GM10248 (cell line): Measurements from ENCODE around the gene CFAP77.

Experiments
- CTCF ChIA-PET: fragments of 300-600 bp; sonication (Branson Sonifier 250); formaldehyde crosslinking; extraction: SDS; loops from one replicate; lab custom pipeline; 2021; ENCODE audit warnings: antibody characterized with exemption; lab: Yijun Ruan, JAX
- POLR2A ChIA-PET: fragments of 350-650 bp; sonication (Branson Sonifier 250); formaldehyde crosslinking; extraction: SDS; loops from one replicate; lab custom pipeline; 2020; ENCODE audit warnings: antibody characterized with exemption; lab: Yijun Ruan, JAX
- DNase-seq: peaks from one replicate; pipeline ENCODE4 v3.0.0; 2012; ENCODE audit errors: extremely low spot score
- CTCF ChIP-seq: IDR thresholded peaks from 2 replicates; pipeline ENCODE4 v1.5.1; 2012; ENCODE audit warnings: mild to moderate bottlenecking, low read depth; ENCODE audit errors: extremely low read depth, missing control alignments, control extremely low read depth

Gene CFAP77

DNA sequence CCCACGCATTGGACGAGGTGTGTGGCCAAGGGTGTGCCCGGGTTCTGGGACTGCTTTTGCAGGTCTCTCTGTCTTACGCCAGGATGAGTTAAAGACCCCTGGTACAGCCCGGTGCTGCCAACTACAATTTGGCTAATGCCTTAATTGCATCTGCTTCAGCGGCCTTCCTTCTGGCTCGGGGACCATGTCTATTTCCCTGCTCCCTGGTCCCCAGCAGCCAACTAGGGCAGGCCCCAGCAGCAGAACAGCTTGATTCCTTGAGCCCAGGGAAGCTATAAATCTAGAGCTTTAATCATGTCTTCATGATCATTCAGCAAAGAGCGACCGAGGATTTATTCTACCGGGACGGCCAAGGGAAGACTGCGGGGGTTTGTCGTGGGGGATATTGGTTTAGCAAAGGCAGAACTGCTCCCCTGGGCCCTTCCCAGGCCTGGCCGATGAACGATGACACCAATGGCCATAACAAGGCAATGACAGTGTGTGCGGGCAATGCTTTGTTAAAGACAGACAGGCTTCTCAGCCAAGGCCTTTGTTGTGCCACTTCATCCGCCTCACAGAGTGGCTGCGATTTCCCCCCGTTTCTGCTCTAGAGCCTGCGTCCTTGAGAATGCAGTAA lies 51.4 kb downstream of the CFAP77 start:
- no peak for DNase-seq
- POLR2A ChIA-PET: no interaction called here
- CTCF ChIA-PET: no interaction called here
- no peak for TF ChIP-seq CTCF

- TF ChIP-seq CTCF: no peak
- POLR2A ChIA-PET: no interaction called here
- DNase-seq: no peak
- CTCF ChIA-PET: no interaction called here
Measured at GRCh38 chr9:132461971-132462370, 52.0 kb downstream of the CFAP77 start.

DNA sequence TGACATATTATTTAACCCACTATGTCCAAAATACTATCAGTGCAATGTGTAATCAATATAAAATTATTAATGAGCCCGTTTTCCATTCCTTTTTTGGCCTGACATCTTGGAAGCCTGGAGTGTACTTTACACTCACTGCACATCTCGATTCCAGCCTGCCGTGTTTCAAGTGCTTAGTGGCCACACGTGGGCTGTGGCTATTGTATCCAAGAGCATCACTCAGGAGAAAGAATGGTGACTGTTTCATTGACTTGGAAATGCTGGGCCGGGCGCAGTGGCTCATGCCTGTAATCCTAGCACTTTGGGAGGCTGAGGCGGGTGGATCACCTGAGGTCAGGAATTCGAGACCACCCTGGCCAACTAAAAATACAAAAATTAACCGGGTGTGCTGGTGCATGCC lies 54.5 kb downstream of the CFAP77 start:
- no peak for TF ChIP-seq CTCF
- ChIA-PET CTCF (no interaction called here), POLR2A (no interaction called here)
- no peak for DNase-seq

GRCh38 chr9:132465131-132465635 lies 55.2 kb downstream of the CFAP77 start:
- no peak for TF ChIP-seq CTCF
- ChIA-PET POLR2A (no interaction called here), CTCF (no interaction called here)
- no peak for DNase-seq

- DNase-seq: no peak
- ChIA-PET POLR2A (no interaction called here), CTCF (no interaction called here)
- TF ChIP-seq CTCF: no peak
Measured at GRCh38 chr9:132472199-132472598, 62.2 kb downstream of the CFAP77 start.

- TF ChIP-seq CTCF: no peak
- ChIA-PET CTCF (no interaction called here), POLR2A (no interaction called here)
- DNase-seq: no peak
Measured at GRCh38 chr9:132472599-132472998, 62.6 kb downstream of the CFAP77 start.
